ENCODE results near the gene PAWR. TPM values are rescaled to one million over a fixed set of nuclear protein-coding genes. Genes with fewer than 3 reads are reported as not detected.

PAWR gene
- total RNA-seq, 1 experiment from 2014 or later: 176 TPM

GRCh38 chr12:79688376-79689060, 2.2 kb downstream of the PAWR start:
- H3K36me3 Mint-ChIP-seq (ENCODE audit: insufficient read depth in 1 of 3, low read depth in 3 of 3): peaks cover 19 to 24% (median 22%) of the 10 kb centered on the region in 3 experiments
- Histone ChIP-seq H3K79me1 (ENCODE audit: insufficient read depth, low read depth, low read length, poor library complexity, severe bottlenecking) (no peaks in the 10 kb centered on the region), H2BK120ac (ENCODE audit: low read depth, low read length, poor library complexity, severe bottlenecking) (no peak overlapping the region), H2AK5ac (ENCODE audit: insufficient read length, low read length) (no peak overlapping the region), H2AFZ (ENCODE audit: low read length) (no peak overlapping the region), H3K23me2 (ENCODE audit: insufficient read length, low read depth, low read length, poor library complexity, severe bottlenecking) (peaks cover 22% of the 10 kb centered on the region), H3K9ac (ENCODE audit: extremely low read depth, insufficient read length, low read length) (peak overlapping the region; percentile 94), H3K9me3 (ENCODE audit: control insufficient read depth, low read depth, low read length) (no peaks in the 10 kb centered on the region), H4K20me1 (ENCODE audit: control insufficient read depth, insufficient read depth, insufficient read length) (no peaks in the 10 kb centered on the region), H4K8ac (replicated peaks; ENCODE audit: insufficient read length, low read depth, low read length) (no peak overlapping the region), H3K56ac (ENCODE audit: insufficient read length, low read depth, low read length) (no peak overlapping the region), H2BK12ac (ENCODE audit: insufficient read length, low read depth, low read length) (no peak overlapping the region), H3K4ac (ENCODE audit: low read depth, low read length) (no peak overlapping the region), H3T11ph (ENCODE audit: low read length) (no peak overlapping the region), H3K4me1 (ENCODE audit: insufficient read depth, low read length) (peaks cover 3% of the 10 kb centered on the region; the same call in 1 of the 2 replicates), H3K4me2 (ENCODE audit: insufficient read depth, insufficient read length, low read length) (peak overlapping the region; percentile 94), H3K23ac (ENCODE audit: insufficient read length, low read depth, low read length) (no peak overlapping the region), H2BK20ac (ENCODE audit: low read depth, low read length, poor library complexity, severe bottlenecking) (no peak overlapping the region), H2BK5ac (ENCODE audit: insufficient read length, low read length) (no peak overlapping the region), H3K18ac (ENCODE audit: insufficient read length, low read depth, low read length) (no peak overlapping the region), H4K5ac (ENCODE audit: insufficient read length, low read depth, low read length) (no peak overlapping the region), H3K27ac (ENCODE audit: insufficient read length, low read depth, low read length) (no peak overlapping the region), H4K91ac (ENCODE audit: insufficient read length, low read depth, low read length) (no peak overlapping the region), H2BK15ac (ENCODE audit: low read depth, low read length) (no peak overlapping the region), H3K14ac (ENCODE audit: insufficient read depth, low read length) (no peak overlapping the region), H3K27me3 (ENCODE audit: insufficient read depth, low read length) (no peaks in the 10 kb centered on the region), H3K79me2 (ENCODE audit: insufficient read depth, low read length) (peaks cover 49% of the 10 kb centered on the region)
- H3K27me3 Mint-ChIP-seq (ENCODE audit: low read depth): no peaks in the 10 kb centered on the region
- no peak for DNase-seq
- WGBS (ENCODE audit: extremely low coverage, insufficient read length, low lambda C conversion rate): no CpG with 5 or more reads among the region's 6 CpGs
- H3K4me1 Mint-ChIP-seq: peaks cover 48 to 52% of the 10 kb centered on the region in 2 experiments
- H3K27ac Mint-ChIP-seq: peak overlapping the region; percentile 65 to 79 (median 69); a peak in 4 of 7 replicates
- TF ChIP-seq, protein P1, sequence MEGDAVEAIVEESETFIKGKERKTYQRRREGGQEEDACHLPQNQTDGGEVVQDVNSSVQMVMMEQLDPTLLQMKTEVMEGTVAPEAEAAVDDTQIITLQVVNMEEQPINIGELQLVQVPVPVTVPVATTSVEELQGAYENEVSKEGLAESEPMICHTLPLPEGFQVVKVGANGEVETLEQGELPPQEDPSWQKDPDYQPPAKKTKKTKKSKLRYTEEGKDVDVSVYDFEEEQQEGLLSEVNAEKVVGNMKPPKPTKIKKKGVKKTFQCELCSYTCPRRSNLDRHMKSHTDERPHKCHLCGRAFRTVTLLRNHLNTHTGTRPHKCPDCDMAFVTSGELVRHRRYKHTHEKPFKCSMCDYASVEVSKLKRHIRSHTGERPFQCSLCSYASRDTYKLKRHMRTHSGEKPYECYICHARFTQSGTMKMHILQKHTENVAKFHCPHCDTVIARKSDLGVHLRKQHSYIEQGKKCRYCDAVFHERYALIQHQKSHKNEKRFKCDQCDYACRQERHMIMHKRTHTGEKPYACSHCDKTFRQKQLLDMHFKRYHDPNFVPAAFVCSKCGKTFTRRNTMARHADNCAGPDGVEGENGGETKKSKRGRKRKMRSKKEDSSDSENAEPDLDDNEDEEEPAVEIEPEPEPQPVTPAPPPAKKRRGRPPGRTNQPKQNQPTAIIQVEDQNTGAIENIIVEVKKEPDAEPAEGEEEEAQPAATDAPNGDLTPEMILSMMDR (conservative IDR thresholded peaks at IDR 0.05): no peak
- no peaks in the 10 kb centered on the region; a peak in 1 of 5 replicates for H3K9me3 Mint-ChIP-seq
- H3K4me3 Mint-ChIP-seq: peak overlapping the region; percentile 83 to 97
